Kidney epithelial cell (primary cell): ENCODE measurements around the gene CDK14. TPM values are rescaled to one million over a fixed set of nuclear protein-coding genes. Genes with fewer than 3 reads are reported as not detected.

Source experiments
- DNase-seq: peaks from one replicate; pipeline ENCODE4 v3.0.0-alpha.2; 2010; ENCODE audit warnings: low read depth
- H3K27me3 ChIP-seq: 2 replicates; pipeline ENCODE4 v1.6.0; 2011; ENCODE audit warnings: low read length; ENCODE audit not compliant: control insufficient read depth, insufficient read depth
- H3K36me3 ChIP-seq: 2 replicates; pipeline ENCODE4 v1.5.1; 2011; ENCODE audit warnings: low read length; ENCODE audit not compliant: control insufficient read depth, insufficient read depth
- H3K4me3 ChIP-seq: 2 replicates; pipeline ENCODE4 v1.5.1; 2011; ENCODE audit warnings: low read depth, mild to moderate bottlenecking, control low read depth, low read length
- total RNA-seq: library from RNA; depleted of rRNA; stranded (reverse); fragments of >200 nt; gene quantifications from 2 replicates; pipeline ENCODE4 v1.2.3, GENCODE V29; 2015
- TF ChIP-seq, protein P1 (sequence below): IDR thresholded peaks from 2 replicates; pipeline ENCODE4 v1.5.1; 2011; ENCODE audit warnings: mild to moderate bottlenecking, moderate library complexity, low read length, control low read depth, inconsistent platforms; ENCODE audit not compliant: insufficient read depth, poor library complexity, severe bottlenecking

The CDK14 gene
- total RNA-seq, 1 donor from 2014 or later = 18.2 TPM

DNA sequence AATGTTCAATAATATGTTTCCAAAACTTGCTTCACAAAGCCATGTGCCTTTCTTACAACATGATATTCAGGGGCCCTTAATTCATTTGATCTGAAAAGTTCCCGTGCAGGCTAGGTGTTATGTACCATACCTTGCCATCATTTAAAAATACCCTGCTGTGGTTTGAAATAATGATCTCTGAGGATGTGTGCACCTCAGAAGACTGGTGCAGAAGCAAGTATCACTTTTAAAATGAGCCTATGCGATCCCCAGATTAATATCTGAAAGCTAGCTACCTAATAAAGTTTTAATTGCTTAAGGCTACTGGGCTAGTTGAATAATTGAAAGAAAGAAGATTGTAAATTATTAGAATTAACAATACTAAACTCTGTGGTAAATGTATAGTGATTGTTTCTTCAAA, 262.4 kb downstream of the CDK14 start:
- no peak for DNase-seq
- TF ChIP-seq, protein P1, sequence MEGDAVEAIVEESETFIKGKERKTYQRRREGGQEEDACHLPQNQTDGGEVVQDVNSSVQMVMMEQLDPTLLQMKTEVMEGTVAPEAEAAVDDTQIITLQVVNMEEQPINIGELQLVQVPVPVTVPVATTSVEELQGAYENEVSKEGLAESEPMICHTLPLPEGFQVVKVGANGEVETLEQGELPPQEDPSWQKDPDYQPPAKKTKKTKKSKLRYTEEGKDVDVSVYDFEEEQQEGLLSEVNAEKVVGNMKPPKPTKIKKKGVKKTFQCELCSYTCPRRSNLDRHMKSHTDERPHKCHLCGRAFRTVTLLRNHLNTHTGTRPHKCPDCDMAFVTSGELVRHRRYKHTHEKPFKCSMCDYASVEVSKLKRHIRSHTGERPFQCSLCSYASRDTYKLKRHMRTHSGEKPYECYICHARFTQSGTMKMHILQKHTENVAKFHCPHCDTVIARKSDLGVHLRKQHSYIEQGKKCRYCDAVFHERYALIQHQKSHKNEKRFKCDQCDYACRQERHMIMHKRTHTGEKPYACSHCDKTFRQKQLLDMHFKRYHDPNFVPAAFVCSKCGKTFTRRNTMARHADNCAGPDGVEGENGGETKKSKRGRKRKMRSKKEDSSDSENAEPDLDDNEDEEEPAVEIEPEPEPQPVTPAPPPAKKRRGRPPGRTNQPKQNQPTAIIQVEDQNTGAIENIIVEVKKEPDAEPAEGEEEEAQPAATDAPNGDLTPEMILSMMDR = no peak
- Histone ChIP-seq H3K36me3 (no peaks in the 10 kb centered on the region), H3K4me3 (no peak overlapping the region), H3K27me3 (no peaks in the 10 kb centered on the region)

- DNase-seq = no peak
- TF ChIP-seq, protein P1 = no peak
- no peak overlapping the region for H3K4me3 ChIP-seq
- no peaks in the 10 kb centered on the region for H3K36me3 ChIP-seq
- no peaks in the 10 kb centered on the region for H3K27me3 ChIP-seq
Observed at GRCh38 chr7:90859521-90859920, 263.4 kb downstream of the CDK14 start.

DNA sequence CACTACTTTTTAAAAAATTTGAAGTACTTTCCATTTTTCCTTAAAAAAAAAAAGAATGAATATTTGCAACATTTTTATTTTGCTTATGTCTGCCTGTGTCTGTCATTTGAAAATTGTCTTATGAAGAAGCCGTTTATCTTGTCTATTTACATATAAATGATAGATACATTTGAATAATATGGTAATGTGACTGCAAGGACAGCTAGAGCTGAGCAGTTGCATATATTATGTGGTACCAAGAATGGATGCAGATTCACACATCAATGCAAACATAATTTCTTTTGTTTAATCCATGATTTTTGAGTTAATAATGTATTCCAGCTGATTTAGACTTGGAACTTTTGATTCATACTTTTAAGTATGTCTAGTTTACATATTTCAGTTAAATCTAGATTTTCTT, 268.0 kb downstream of the CDK14 start:
- H3K27me3 ChIP-seq = no peaks in the 10 kb centered on the region
- DNase-seq = no peak
- H3K4me3 ChIP-seq = no peak overlapping the region
- TF ChIP-seq, protein P1 = no peak
- no peaks in the 10 kb centered on the region for H3K36me3 ChIP-seq

DNA sequence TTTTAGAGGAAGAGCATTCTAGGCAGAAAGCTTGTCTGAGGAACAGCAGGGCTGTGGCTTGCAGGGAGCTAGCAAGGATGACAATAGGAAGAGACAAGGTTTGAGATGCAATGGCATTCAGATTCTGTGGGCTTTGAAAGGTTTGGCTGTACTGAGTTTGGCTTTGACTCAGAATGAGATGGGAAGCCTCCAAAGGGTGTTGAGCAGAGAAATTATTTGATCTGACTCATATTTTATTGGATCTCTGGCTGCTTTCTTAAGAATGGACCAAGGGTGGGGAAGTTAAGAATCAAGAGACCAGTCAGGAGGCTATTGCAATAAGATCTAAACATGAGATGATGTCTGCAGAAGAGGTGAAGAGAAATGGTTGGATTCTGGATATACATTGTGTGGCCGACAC, 273.2 kb downstream of the CDK14 start:
- TF ChIP-seq, protein P1 = no peak
- Histone ChIP-seq H3K4me3 (no peak overlapping the region), H3K27me3 (no peaks in the 10 kb centered on the region), H3K36me3 (no peaks in the 10 kb centered on the region)
- DNase-seq = no peak

DNA sequence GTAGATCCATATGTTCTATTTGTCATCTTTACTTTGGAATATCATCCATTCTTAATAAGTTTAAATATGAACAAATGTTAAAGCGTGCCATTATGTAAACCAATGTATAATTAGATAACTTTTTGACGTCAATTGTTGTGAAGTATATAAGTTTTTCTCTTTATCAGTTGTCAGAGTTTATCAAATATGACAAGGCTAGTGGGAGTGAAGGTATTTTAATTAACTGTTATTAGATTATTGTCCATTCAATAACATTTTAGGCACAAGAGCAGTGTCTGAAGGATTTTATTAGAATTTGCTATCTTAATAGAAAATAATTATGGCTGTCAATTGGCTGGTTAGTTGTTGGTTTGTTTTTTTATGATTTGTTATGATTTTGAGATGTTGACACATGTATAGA, 280.6 kb downstream of the CDK14 start:
- H3K4me3 ChIP-seq = no peak overlapping the region
- TF ChIP-seq, protein P1 = no peak
- H3K27me3 ChIP-seq = no peaks in the 10 kb centered on the region
- DNase-seq = no peak
- H3K36me3 ChIP-seq = no peaks in the 10 kb centered on the region

DNA sequence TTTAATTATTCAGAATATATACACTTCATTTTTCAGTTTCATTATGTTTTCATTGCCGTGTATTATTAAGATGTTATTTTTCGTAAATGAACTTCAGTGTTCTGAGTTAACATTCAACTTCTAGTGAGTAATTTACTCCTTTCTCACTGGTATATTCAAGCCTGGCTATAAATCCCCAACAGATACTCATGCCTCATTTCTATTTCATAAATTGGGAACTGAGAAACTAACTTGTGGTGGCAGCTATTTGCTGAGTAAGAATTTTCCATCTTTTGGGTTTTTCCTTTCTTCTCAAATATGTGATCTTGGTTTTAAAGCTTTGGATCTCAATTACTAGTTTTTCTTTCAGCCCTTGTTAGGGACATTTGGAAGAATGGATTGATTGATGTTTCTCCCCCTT, 281.1 kb downstream of the CDK14 start:
- TF ChIP-seq, protein P1 = no peak
- no peaks in the 10 kb centered on the region for H3K27me3 ChIP-seq
- no peaks in the 10 kb centered on the region for H3K36me3 ChIP-seq
- DNase-seq = no peak
- H3K4me3 ChIP-seq = no peak overlapping the region
